ENCODE results near the gene MYO1C.
"Not testable (repeated sequence)": the region's sequence is repeated elsewhere in the genome, so short reads cannot be mapped to it uniquely, and the experiment has no call there.

The MYO1C gene

DNA sequence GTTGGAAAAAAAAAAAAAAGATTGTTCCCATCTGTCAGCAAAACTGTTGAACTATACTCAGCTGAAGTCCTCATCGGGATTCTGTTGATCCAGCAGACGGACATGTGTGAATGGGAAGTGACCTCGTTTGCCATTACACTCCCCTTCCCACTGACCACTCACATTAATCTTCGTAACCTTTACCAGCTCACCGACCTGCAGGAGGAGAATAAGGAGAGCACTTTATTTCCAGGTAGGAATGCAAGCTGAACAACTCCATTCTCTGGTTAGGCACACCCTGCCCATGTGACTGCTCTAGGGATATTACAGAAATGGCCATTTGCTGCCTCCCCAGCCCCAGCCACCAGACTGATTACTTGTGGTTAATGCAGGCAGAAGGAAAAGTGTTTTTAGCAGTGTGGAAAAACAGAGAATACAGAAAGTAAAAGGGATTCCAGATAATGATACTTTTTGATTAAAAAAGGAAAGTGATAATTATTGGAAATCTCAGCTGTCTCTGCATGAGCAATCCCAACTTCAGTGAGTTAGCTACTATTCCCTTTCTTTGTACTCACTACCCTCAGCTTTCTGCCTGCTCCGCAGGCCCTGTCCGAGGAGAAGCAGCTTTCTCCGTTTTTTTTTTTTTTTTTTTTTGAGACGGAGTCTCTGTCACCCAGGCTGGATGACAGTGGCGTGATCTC, 68.9 kb downstream of the MYO1C start:
- DNase-seq (ENCODE audit: low spot score) = no peak

DNA sequence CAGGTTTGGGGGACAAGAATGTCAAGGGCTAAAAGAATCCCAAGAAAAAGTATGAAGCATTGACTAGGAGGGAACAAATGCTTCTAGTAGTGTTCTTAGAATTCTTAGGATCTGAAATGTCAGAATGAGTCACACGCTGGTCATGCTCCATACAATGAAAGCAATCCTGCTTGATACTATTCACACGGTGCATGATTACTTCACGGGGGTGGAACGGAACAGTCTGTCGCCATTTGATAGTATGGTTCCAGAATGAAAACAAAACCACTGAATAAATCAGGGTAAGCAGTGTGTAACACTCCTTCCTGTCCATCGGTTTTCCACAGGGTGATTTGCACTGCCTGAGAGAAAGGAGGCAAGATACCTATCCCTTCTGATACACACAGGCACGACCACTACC, 69.6 kb downstream of the MYO1C start:
- DNase-seq (ENCODE audit: low spot score) = no peak

DNA sequence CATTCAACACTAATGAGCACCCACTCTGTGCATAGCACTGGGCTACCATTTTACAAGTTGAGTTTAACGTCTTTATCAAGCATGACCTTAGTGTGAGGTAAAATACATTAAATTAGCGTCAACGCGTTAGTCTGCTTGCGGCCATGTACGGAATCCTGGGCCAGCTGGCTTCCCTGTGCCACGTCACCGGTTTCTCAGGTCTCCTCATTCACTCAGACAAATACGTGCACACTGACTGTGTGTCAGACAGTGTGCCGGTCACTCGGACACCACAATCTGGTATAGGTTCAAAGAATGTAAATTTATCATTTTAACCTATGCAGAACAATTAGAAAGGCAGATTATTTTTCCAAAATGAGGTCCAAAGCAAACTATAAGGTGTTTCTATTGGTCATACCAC, 71.0 kb downstream of the MYO1C start:
- DNase-seq (ENCODE audit: low spot score) = no peak

DNA sequence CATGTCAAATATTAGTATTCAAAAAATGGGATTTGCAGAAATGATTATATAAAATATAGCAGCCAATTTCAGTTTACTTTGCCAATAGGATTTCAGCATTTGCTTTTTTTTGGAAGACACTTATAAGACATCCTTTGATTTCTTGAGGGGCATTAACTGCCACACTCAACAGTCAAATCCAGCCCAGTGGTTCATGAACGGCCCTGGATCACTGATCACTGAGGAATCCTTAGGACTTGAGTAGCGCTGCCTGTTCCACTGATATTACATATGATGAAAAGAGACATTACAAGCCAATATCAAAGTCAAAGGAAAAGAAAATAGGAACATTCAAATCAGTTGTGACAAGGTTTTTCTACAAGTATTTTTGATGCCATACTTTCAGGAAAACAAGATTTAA, 71.5 kb downstream of the MYO1C start:
- DNase-seq (ENCODE audit: low spot score) = no peak

DNA sequence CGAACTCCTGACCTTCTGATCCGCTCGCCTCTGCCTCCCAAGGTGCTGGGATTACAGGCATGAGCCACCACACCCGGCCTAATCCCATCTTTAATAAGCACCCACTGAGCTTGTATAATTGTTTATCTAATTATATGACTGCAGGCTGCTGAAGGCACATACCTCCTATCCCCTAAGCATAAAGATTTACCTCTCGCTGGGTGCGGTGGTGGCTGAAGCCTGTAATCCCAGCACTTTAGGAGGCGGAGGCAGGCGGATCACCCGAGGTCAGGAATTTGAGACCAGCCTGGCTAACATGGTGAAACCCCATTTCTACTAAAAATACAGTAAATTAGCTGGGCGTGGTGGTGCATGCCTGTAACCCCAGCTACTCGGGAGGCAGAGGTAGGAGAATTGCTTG, 72.3 kb downstream of the MYO1C start:
- no peak for DNase-seq (ENCODE audit: low spot score)

DNA sequence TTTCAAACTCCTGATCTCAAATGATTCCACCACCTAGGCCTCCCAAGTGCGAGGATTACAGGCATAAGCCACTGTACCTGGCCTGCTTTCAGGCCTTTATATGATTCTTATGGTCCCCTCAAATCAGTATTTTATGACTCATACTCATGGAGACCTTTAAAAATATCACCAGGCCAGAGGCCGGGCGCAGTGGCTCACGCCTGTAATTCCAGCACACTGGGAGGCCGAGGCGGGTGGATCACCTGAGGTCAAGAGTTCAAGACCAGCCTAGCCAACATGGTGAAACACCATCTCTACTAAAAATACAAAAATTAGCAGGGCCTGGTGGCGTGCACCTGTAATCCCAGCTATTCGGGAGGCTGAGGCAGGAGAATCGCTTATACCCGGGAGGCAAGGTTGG, 74.0 kb downstream of the MYO1C start:
- not testable (repeated sequence) for DNase-seq (ENCODE audit: low spot score)

DNA sequence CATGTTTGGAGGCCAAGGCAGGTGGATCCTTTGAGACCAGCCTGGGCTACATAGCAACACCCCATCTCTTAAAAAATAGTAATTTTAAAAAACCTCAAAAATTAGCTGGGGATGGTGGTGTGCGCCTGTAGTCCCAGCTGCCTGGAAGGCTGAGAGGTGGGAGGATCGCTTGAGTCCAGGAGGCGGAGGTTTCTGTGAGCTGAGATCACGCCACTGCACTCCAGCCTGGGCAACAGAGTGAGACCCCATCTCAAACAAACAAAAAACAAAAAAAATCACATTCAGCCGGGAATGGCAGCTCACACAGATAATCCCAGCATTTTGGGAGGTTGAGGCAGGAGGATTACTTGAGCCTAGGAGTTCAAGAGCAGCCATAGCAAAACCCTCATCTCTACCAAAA, 76.1 kb downstream of the MYO1C start:
- DNase-seq (ENCODE audit: low spot score) = no peak

DNA sequence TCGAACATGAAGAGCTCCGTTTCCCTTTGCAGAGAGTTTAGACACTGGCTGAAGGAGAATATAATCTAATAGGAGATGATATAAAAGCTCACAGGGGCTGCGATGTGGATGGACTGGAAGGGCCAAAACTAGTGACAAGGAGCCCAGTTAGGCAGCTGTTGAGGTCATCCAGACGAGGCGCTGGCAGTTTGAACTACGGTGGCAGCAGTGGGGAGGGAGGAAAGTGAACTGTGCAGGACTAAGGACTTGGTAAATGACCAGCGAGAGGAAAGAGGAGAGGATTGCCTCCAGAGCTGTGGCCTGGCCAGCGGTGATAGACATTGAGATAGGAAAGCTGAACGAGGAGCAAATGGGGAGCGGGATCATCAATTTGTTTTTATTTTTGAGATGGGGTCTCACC, 77.9 kb downstream of the MYO1C start:
- DNase-seq (ENCODE audit: low spot score) = no peak
